K562 (cell line): ENCODE results near the gene GIMAP8. TPM values are rescaled to one million over a fixed set of nuclear protein-coding genes. Genes with fewer than 3 reads are reported as not detected.

Experiments
- CBFA2T3 ChIP-seq: fragments of 450-650 bp; IDR thresholded peaks from 2 replicates; pipeline ENCODE4 v1.6.1; 2017
- CCAR2 ChIP-seq: fragments of 200-400 bp; formaldehyde crosslinking; IDR thresholded peaks from 2 replicates; pipeline ENCODE4 v1.6.1; 2017; ENCODE audit warnings: mild to moderate bottlenecking, low read depth, low read length
- CREB3 ChIP-seq: fragments of 450-650 bp; conservative IDR thresholded peaks from 2 replicates; pipeline ENCODE4 v1.6.1; 2016; ENCODE audit warnings: missing genetic modification characterization, low read depth, mild to moderate bottlenecking, missing compliant biosample characterization, moderate library complexity
- DNMT1 ChIP-seq: fragments of 450-650 bp; IDR thresholded peaks from 2 replicates; pipeline ENCODE4 v1.6.1; 2016; ENCODE audit warnings: antibody characterized with exemption, mild to moderate bottlenecking
- E2F1 ChIP-seq: sonication (generic); formaldehyde crosslinking; IDR thresholded peaks from 2 replicates; pipeline ENCODE4 v1.8.1; 2023; ENCODE audit warnings: mild to moderate bottlenecking, missing genetic modification reagents, moderate library complexity
- KDM2B ChIP-seq: fragments of 250-450 bp; sonication (Bioruptor Pico); IDR thresholded peaks from 2 replicates; pipeline ENCODE4 v1.8.0; 2021; ENCODE audit warnings: mild to moderate bottlenecking, moderate library complexity
- MNT ChIP-seq, 2 experiments: fragments of 450-650 bp; conservative IDR thresholded peaks; 2 replicates each; pipeline ENCODE4 v1.6.1; 2017; ENCODE audit warnings: mild to moderate bottlenecking in 2 of 2, moderate library complexity in 2 of 2
- MTA1 ChIP-seq: fragments of 450-650 bp; IDR thresholded peaks from 2 replicates; pipeline ENCODE4 v1.6.1; 2017; ENCODE audit warnings: borderline replicate concordance
- SREBF2 ChIP-seq: sonication (generic); formaldehyde crosslinking; IDR thresholded peaks from 2 replicates; pipeline ENCODE4 v1.4.0; 2020; ENCODE audit warnings: mild to moderate bottlenecking, missing genetic modification reagents
- STAG1 ChIP-seq: sonication (generic); formaldehyde crosslinking; IDR thresholded peaks from 2 replicates; pipeline ENCODE4 v1.5.0; 2020; ENCODE audit warnings: missing genetic modification reagents, borderline replicate concordance
- TCF3 ChIP-seq: sonication (generic); formaldehyde crosslinking; IDR thresholded peaks from 2 replicates; pipeline ENCODE4 v1.4.0; 2020; ENCODE audit warnings: mild to moderate bottlenecking, missing genetic modification reagents
- ZFX ChIP-seq: sonication (generic); formaldehyde crosslinking; IDR thresholded peaks from 2 replicates; pipeline ENCODE4 v1.8.0; 2022; ENCODE audit warnings: mild to moderate bottlenecking, missing genetic modification reagents, moderate library complexity
- ZNF143 ChIP-seq: sonication (generic); formaldehyde crosslinking; IDR thresholded peaks from 2 replicates; pipeline ENCODE4 v1.9.0; 2022; ENCODE audit warnings: mild to moderate bottlenecking, missing genetic modification reagents
- ZNF318 ChIP-seq, 2 experiments: fragments of 450-650 bp; IDR thresholded peaks; 2 replicates each; pipeline ENCODE4 v1.6.1; 2016; ENCODE audit warnings: mild to moderate bottlenecking in 2 of 2, borderline replicate concordance in 1 of 2, low read depth in 1 of 2, moderate library complexity in 1 of 2
- ZNF77 ChIP-seq: fragments of 250-450 bp; sonication (Bioruptor Pico); IDR thresholded peaks from 2 replicates; pipeline ENCODE4 v1.5.0; 2020
- ZNF780A ChIP-seq: fragments of 250-450 bp; sonication (Bioruptor Pico); IDR thresholded peaks from 2 replicates; pipeline ENCODE4 v1.5.0; 2021; ENCODE audit warnings: mild to moderate bottlenecking
- polyA plus RNA-seq, 8 experiments: library from polyadenylated mRNA; depleted of rRNA in 4 of 8; stranded (reverse) in 5 of 8; unstranded in 3 of 8; fragments of >200 nt; fragmentation: Nextera tagmentation in 2 of 8; fragmentation: Illumina TruSeq in 1 of 8; extraction: Ambion mirVana in 2 of 8; extraction: Trizol in 1 of 8; gene quantifications; 2 replicates each; pipeline versions ENCODE4 v1.2.1 to v1.2.3, GENCODE V29; 2011 to 2014; ENCODE audit warnings: inconsistent platforms in 1 of 8, missing spikeins in 1 of 8
- total RNA-seq, 7 experiments: library from RNA; depleted of rRNA in 6 of 7; stranded (reverse); fragments of >200 nt in 6 of 7; fragmentation: Illumina TruSeq in 2 of 7; extraction: Trizol in 2 of 7; gene quantifications; 2 replicates each; pipeline versions ENCODE4 v1.2.1 to v1.2.3, GENCODE V29; 2011 to 2021; ENCODE audit warnings: low replicate concordance in 1 of 7

GIMAP8 gene
- total and polyA plus RNA-seq, 9 of the 15 experiments (the other 6 are each of a cell fraction or from before 2014, with no cell fraction given), result not detected

- TF ChIP-seq CREB3 (tag) (peak; percentile 42; the same call in 1 of the 2 replicates), SREBF2 (CRISPR knock-in tag) (no peak), MNT (conservative IDR thresholded peaks at IDR 0.05) (no peak), KDM2B (CRISPR knock-in tag) (no peak), STAG1 (CRISPR knock-in tag) (peak; percentile 83; the same call in 1 of the 2 replicates), ZNF77 (CRISPR knock-in tag) (no peak), DNMT1 (no peak), CBFA2T3 (no peak), CCAR2 (no peak), ZFX (CRISPR knock-in tag) (no peak; the same call in 1 of the 2 replicates), ZNF780A (CRISPR knock-in tag) (no peak), E2F1 (CRISPR knock-in tag) (no peak), TCF3 (no peak), ZNF318 (IDR thresholded peaks at IDR 0.05; ENCODE audit: borderline replicate concordance in 1 of 2, low read depth in 1 of 2) (no peak), ZNF143 (CRISPR knock-in tag) (no peak), MTA1 (no peak)
Observed at GRCh38 chr7:150420987-150421674, 29.3 kb upstream of the GIMAP8 start (continued).
